EH (cell line): ENCODE data around the gene PRDM5.
A peak's percentile ranks its signal among the peaks of the same experiment; 100 is the strongest.

Source experiments
- DNase-seq: peaks from one replicate; pipeline ENCODE4 v3.0.0-alpha.2; 2015; ENCODE audit warnings: low read depth

PRDM5 gene

DNA sequence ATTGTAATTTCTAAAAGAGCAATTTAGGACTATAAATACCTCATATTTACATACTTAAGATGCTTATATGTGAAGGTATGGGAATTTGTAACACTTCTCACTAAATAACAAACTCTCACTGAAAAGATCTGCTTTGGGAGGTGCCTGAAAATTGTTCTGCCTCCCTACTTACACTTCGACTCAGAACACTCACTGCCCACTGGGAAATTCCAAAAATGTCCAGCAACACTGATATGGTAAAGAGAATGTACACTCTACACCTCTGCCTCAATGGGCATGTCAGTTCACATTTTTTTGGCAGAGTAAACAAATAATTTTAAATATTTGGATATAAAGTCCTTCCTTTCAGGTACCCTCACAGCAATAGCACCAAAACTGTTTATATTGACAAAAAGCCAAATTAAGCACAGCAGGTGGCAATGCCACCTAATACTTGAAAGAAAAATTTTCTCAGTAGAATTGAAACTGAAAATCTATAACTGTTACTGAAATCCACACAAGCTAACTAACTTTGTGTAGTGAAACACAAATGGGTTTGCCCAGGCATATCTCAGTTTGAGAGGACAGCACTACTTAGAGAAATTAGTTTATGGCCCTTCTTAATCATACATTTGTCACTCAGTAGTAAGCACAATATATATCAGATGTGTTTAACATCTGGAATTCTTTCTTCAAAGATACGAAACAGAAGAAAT is 67.1 kb downstream of the PRDM5 start:
- DNase-seq = no peak

DNA sequence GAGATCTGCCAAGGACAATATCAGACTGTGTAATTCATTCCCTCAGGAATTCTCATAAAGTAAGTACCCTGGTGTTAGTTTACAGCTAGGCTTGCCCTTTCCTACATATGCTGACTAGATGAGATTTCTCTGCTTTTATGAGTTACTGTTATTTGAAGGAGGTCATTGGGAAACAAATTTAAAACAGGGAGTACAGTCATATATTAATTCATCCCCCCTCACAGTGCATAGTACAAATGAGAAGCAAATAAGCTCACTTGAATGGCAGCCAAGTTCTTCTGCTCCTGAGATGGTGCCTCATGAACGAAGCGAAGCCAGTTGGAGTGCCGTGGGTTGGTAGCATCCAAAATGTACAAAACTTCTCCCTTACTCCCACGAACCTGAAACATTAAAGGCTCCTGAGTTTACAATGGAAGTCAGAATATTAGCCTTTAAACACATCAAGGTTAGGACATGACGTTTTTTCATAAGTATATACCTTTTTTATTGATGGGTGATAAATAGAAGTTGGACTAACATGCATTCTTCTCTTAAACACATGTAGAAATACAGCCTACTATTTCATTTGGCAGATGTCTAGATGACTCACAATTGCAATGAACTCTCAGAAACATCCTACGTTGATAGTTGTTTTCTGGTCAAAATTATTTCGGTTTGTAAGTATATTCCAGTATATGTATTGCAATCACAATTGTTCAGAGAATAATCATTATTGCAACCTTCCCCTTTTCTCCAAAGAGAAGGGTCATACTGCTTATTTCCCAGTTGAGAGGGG is 69.2 kb downstream of the PRDM5 start:
- peak; percentile 37 for DNase-seq

DNA sequence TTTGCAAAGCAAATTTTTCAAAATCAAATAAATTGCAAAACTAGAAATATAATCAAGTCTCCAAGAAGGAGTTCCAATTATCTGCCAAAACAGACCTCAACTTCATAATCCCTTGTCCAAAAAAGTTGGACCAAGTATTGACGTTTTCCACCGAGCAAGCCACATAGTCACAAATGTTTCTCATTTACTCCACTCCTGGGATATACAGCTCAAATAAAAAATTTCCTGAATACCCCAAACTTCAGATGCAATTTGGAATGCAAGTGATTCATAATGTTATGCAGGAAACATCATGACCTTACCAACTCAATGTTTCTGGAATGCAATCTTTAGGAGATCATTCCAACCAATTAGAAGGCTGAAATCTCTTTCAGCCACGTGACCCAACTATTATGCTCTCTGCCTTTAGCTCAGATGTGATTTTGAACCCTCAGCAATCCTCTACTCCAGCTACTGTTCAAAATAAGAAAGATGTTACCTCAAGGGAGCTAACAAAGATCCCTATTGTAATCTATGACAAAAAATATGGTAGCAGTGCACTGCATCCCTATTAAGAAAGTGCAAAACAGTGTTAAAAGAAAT is 72.4 kb downstream of the PRDM5 start:
- DNase-seq = peak; percentile 87

DNA sequence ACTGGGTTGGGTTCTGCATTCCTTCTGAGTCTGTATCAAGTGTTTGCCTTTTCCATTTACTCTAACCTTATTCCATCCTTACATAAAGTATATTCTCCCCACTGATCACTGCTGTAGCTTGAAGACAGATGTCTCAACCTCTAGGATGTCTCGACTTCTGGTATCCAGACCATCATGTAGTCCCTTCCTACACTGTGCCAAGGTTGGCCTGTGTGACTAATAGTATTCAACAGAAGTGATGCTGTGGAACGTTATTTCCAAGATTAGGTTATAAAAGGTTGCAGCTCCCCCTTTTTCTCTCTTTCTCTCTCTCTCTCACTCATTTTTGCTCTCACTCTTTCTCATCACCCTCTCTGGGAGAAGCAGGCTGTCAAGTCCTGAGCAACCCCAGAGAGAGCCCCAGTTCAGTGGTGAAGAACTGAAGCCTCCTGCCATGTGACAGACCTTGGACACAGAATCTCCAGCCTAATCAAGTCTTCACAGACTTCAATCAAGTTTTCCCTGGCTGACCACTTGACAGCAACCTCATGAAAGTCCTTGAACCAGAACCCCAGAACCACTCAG is 75.4 kb downstream of the PRDM5 start:
- no peak for DNase-seq

DNA sequence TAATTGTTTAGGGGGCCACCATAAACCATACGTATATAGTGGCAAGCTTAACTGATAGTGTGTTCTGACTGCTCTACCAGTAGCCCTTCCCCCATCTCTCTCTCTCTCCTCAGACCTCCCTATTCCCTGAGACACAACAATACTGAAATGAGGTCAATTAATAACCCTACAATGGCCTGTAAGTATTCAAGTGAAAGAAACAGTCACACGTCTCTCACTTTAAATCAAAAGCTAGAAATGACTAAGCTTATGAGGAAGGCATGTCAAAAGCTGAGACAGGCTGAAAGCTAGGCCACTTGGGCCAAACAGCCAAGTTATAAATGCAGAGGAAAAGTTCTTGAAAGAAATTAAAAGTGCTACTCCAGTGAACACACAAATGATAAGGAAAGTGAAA is 78.0 kb downstream of the PRDM5 start:
- no peak for DNase-seq

DNA sequence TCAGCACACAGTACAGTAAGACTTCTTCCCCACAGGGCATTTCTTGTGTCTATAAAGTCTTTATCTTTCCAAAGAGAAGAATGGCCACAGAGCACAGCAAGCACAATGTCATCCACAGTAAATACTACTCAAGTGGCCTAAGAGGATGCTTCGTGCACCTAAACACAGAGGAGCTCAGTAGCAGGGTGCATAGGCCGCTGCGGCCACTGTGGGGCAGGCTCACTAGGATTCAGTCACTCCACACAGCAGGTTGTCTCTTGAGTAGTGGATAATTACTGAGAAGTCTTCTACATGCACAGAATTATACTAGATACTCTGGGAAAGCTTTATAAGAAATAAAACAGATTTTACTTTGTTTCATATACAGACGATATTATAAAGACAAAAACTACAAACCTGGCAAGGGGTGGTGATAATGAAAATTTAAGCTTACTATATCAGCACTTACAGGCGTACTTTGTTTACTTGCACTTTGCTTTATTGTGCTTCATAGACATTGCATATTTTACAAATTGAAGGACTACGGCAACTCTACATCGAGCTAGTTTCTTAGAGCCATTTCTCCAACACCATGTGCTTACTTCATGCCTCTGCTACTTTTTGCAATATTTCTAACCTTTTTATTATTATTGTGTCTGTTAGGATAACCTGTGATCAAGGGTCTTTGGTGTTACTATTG is 78.5 kb downstream of the PRDM5 start:
- DNase-seq = peak; percentile 5

DNA sequence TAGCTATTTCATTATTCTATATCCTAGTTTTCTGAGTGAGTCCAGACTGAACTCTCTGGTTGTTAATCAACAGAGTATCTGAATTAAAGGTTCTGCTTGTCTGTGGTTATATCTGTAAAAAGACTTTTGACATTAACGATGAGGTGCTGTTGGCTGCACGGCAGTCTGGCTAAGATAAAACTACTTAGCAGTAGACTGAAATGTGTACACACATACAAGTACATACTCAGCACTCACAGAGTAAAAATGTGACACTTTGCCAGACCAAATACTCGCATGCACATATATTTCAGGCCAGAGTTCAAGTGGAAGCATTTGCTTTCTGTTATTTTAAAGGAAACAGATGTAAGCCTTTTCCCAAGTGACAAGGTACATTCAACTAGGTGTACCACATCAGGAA is 80.5 kb downstream of the PRDM5 start:
- DNase-seq = peak; percentile 79

DNA sequence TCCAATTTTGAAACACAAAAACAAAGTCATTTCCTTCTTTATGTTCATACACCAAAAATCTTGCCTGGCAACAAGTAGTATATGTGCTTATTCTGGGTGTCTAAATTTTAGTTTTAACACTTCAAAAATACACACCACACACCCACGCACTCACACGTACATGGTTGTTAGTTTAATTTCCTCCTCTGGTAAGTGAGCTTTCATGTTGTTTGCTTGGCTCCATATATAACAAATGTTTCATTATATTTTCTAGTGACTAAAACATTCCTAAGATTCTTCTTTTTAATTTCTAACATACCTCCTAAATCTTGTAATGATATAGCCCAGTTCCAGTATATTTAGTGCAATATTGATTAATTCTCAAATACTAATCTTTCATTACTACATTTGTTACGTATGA is 80.9 kb downstream of the PRDM5 start:
- peak; percentile 48 for DNase-seq

DNA sequence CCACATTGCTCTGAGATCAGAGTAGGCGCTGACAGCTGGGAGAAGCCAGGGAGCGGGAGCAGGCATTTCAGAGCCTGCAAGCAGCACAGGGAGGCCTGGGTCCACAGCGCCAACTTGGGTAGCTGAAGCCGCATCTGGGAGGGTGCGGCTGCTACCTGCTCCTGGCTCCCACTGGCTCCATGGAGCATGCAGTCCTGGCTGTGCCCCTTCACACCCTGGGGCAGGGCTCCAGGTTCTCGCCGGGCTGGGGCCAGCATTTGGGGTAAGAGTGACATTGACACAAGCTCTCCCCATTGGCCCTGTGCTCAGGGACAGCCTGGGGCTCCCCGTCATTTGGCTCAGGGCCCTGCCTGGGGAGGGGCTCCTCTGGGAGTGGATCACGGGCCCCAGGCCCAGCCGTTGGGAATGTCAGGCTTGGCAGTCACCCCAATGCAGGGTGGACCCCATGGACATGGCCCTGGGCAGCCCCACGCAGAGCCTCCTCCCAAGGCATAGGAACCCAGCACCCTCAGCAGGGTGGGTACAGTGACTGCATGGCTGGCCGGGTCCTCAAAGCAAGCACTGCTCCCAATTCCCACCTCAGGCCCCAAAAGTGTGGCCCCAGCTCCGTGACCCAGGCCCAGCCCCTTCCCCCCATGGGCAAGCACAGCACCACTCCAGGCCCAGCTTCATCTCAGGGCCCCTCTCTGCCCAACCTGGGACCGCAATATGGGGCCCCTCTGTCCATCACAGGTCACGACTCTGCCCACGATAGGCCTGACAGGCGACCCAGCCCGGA is 82.4 kb downstream of the PRDM5 start:
- DNase-seq = no peak

DNA sequence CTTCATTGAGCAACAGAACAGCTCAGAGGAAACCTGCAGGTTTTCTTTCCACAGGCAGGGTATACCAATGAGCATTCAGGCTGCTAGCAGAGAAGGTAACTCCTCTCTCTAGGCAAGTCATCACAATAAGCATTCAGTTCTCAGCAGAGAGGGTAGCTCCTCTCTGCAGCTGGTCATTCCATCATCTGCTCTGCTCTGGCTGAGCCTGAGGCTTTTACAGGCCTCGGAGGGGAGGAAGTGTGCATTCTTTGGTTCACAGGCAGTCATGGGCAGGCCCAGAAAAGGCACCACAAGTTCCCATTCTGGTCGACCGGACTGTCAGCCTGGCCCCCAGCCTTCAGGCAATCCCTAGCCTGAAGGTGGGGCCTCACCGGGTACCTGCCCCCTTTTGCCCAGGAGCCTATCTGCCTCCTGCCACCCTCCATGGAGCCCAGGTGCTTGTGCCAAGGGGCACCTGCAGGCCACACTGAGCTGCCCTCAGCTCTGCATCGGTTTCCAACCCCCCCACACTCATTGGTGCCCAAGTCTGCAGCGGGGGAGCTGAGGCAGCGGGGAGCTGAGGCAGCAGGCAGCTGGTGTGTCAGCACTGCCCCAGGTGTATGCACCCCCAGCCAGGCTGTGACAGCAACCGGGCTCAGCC is 83.1 kb downstream of the PRDM5 start:
- peak; percentile 10 for DNase-seq

DNA sequence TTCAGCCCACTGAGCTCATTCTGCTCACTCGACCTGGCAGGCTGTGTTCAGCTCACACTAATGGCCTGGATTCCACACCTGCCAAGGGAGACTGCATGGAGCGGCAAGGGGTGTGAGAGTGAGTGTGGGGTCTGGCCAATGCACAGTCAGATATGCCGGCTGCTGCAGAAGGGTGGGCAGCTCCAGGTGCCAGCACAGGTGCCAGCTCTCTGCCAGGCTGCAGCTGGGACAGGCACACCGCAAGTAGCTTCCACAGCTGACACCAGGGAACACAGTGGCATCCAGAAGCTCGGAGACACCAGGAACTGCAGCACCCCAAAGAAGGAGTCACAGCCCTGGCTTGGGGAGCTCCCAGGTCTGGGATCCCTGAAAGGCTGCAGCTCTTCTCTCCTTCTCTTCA is 83.7 kb downstream of the PRDM5 start:
- no peak for DNase-seq

DNA sequence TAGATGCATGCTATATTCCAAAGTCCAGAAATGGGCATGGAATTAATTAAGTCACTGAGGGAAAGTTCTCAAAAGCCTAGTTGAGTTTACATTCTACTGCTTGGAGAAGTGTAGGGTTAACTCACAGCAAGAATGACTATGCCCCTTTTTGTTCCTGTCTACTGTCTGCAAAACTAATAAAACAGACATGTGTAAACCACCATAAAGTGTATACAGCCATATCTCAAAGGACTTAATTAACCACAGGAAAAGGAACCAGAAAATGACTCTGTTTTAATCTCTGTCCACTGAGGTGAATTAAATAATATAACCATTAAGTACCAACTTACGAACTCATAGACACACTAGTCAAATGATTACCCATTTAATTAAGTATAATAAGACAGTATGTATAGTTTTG is 84.9 kb downstream of the PRDM5 start:
- DNase-seq = no peak

DNA sequence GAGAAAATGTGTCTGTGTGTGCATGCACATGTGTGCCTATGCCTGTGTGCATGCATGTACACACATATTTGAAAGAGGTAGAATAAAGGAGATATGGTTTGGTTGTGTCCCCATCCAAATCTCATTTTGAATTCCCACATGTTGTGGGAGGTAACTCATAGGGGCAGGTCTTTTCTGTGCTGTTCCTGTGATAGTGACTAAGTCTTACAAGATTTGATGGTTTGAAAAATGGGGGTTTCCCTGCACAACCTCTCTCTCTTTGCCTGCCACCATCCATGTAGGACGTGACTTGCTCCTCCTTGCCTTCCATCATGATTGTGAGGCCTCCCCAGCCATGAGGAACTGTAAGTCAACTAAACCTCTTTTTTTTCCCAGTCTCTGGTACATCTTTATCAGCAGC is 87.2 kb downstream of the PRDM5 start:
- DNase-seq = no peak

DNA sequence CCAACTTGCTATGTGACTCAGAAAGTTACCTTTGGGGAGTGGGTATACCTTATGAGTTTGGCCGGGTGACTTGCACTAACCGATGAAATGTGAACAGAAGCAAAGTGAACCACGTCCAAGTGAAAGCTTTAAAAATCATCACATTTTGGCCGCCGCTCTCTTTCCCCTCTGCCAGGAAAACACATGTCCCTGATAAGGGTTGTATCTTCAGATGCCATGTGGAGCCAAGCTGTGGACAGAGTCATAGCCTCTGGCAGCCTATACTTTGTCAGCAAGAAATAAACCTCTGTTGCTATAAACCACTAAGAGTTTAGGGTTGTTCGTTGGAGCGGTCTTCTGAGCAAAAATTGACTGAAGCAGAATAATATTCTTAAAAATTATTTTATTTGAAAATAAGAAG is 92.3 kb downstream of the PRDM5 start:
- peak; percentile 4 for DNase-seq

DNA sequence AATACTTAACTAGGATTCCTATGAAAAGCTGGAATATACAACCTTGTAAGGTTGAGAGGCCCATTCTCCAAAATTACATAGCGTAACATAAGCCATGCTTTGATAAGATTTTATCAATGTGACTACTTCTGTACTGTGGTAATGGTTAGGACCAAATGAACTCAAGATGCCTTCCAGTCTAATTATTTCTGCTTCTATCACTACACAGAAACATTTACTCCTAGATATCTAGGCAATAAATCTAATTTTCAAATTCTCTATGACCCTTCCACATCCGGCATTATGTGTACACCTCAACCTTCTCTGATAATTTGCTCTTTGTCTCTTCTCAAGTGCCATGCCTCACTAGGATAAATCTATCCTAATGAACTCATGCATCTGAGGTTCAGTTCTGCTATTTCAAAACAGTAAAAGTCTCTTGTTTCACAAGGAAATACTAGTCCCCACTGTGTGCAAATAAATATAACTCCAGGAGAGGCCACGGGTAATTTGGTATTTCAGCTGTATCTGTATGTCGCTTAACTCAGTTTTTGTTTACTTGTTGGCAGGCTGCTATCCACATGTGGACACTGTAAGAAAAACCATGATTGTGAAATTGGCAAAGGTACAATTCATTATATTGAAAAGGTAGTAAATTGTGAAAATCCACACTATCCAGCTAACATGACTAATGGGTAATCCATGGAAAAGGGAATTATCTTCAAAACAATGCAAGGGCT is 93.3 kb downstream of the PRDM5 start:
- DNase-seq = no peak

DNA sequence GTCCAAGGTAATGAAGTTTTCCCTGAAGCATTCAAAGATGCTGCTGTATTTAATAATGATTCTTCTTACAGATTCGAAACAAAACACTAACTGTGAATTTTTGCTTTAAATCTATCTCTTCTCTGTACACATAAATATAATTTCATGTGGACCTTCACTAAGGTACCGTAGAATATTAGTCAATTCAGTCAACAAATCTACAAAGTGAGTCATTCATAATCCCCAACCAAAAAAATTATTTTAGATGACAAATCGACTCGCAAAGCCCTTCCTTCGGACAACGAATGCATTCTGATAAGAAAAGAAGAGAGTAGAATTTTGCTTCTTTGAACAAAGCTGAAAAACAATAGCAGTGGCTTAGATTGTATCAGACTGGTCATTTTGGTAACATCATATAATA is 95.7 kb downstream of the PRDM5 start:
- no peak for DNase-seq

DNA sequence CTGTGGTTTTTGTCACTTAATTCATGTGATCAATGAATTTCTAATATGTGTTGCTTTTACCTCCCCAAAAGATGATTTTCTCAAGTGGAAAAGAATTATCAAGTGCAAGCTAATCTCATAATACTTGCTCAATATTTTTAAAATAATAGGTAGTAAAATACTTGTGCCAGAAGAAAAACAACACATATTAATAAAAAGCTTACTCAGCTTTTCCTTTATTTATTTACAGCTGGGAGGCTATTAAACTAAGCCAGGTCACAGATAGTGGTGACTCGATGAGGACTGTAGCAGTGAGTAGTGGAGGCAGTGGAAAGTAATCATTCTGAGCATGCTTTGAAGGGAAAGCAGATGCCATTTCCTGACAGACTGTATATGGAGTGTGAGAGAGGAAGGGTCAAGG is 96.1 kb downstream of the PRDM5 start:
- DNase-seq = peak; percentile 16

DNA sequence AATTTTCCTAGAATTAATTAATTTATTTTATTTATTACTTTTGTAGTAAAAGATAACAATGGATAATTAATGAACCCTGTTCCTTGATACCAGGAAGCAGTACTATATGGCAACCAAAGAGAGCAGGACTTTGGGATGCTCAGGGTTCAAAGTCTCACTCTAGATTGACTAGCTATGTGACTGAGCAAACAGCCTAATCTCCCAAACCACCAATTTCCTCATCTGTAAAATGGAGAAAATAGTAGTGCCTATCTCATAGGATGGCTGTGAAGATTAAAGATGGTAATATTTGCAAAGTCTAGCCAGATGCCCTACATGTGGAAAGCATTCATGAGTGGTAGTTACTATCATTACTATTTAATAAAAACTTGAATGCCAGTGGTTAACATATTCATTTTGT is 97.6 kb downstream of the PRDM5 start:
- no peak for DNase-seq

DNA sequence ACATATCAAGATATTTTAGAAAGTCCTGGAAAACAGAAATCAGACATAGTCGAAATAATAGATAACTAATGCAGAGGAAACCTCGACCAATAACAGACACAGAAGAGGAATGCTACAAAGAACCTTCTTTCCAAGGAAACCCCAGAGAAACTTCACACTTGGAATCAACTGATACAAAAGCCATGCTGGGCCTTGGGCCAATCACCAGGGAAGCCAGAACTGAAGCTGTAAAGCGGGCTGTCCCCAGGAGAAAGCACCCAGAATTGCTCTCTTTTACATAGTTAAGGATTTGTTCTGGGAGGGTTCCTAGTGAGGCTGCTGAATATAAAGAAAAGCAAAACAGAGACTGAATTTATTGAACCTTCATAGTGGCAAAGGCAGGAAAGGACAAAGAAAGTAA is 100.5 kb downstream of the PRDM5 start:
- no peak for DNase-seq

DNA sequence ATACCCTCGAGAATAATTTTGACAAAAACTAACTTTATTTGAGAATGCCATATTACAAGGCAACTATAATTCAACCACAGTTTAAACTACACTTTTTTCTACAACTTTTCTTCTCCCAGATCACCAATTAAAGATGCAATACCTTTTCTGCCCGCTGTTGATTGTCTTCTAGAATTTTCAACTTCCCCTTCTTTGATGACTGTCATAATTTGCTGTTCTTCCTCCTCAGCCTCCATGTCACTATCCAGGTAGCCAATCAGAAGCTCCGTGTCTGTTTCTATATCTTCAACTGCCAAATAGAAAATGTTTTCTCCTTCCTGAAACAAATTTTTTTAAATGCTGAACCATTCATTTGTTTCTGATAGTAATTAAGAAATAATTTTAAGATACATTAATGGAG is 101.5 kb downstream of the PRDM5 start:
- DNase-seq = no peak
